PC-9 (cell line): Measurements from ENCODE around the gene PWWP2B. TPM values are rescaled to one million over a fixed set of nuclear protein-coding genes. Genes with fewer than 3 reads are reported as not detected.

Source experiments
- BruUV-seq: library from RNA; stranded (reverse); fragments of 400-500 nt; replicated peaks from 2 replicates; lab custom pipeline; 2021; lab: Mats Ljungman, UMichigan
- CTCF ChIA-PET: fragments of 300-600 bp; sonication (Branson Sonifier 250); formaldehyde crosslinking; loops from one replicate; lab custom pipeline; 2022; ENCODE audit warnings: antibody characterized with exemption; lab: Charles Lee
- POLR2A ChIA-PET: fragments of 300-600 bp; sonication (Branson Sonifier 250); formaldehyde crosslinking; loops from one replicate; lab custom pipeline; 2022; ENCODE audit warnings: antibody characterized with exemption; ENCODE audit not compliant: unreplicated experiment; lab: Charles Lee
- DNase-seq, 2 experiments: peaks; one replicate each; pipeline versions ENCODE4 v3.0.0 to v3.0.0-alpha.2; 2015 to 2022; ENCODE audit warnings: mixed read lengths in 1 of 2
- H2AFZ ChIP-seq: fragments of 200-600 bp; sonication (generic); 2 replicates; pipeline ENCODE4 v1.8.1; 2017; ENCODE audit warnings: antibody characterized with exemption
- H3F3A ChIP-seq: fragments of 200-600 bp; sonication (generic); 2 replicates; pipeline ENCODE4 v1.8.1; 2017; ENCODE audit warnings: antibody characterized with exemption, mild to moderate bottlenecking, low read depth; ENCODE audit not compliant: insufficient read depth
- H3K27ac ChIP-seq: fragments of 200-600 bp; sonication (generic); 2 replicates; pipeline ENCODE4 v1.6.1; 2016; ENCODE audit warnings: mixed run types
- H3K27me3 ChIP-seq: fragments of 200-600 bp; sonication (generic); 2 replicates; pipeline ENCODE4 v1.6.1; 2016; ENCODE audit warnings: low read depth, mixed run types; ENCODE audit not compliant: insufficient read depth
- H3K36me3 ChIP-seq: fragments of 200-600 bp; sonication (generic); 2 replicates; pipeline ENCODE4 v1.6.1; 2016; ENCODE audit warnings: low read depth, mixed run types
- H3K4me1 ChIP-seq: fragments of 200-600 bp; sonication (generic); replicated peaks from 2 replicates; pipeline ENCODE4 v1.6.1; 2016; ENCODE audit warnings: mixed run types; ENCODE audit not compliant: insufficient read depth
- H3K4me2 ChIP-seq: fragments of 200-600 bp; sonication (generic); 2 replicates; pipeline ENCODE4 v1.6.1; 2017; ENCODE audit warnings: mixed run types
- H3K4me3 ChIP-seq: fragments of 200-600 bp; sonication (generic); 2 replicates; pipeline ENCODE4 v1.6.1; 2016; ENCODE audit warnings: mixed run types
- H3K79me2 ChIP-seq: fragments of 200-600 bp; sonication (generic); 2 replicates; pipeline ENCODE4 v1.6.1; 2017; ENCODE audit warnings: low read depth, mixed run types
- H3K9me2 ChIP-seq: fragments of 200-600 bp; sonication (generic); 2 replicates; pipeline ENCODE4 v1.8.1; 2017; ENCODE audit warnings: mild to moderate bottlenecking; ENCODE audit not compliant: insufficient read depth
- H3K9me3 ChIP-seq: fragments of 200-600 bp; sonication (generic); 2 replicates; pipeline ENCODE4 v1.8.1; 2016; ENCODE audit warnings: low read depth; ENCODE audit not compliant: insufficient read depth
- H4K20me1 ChIP-seq: fragments of 200-600 bp; sonication (generic); 2 replicates; pipeline ENCODE4 v1.8.1; 2017; ENCODE audit not compliant: insufficient read depth
- CTCF ChIP-seq: fragments of 200-600 bp; sonication (generic); conservative IDR thresholded peaks from 2 replicates; pipeline ENCODE4 v1.6.1; 2017; ENCODE audit warnings: mixed run types, antibody characterized with exemption, mild to moderate bottlenecking, moderate library complexity
- EZH2 ChIP-seq: fragments of 200-600 bp; sonication (generic); IDR thresholded peaks from 2 replicates; pipeline ENCODE4 v1.8.0; 2017; ENCODE audit warnings: antibody characterized with exemption, low read depth
- intact Hi-C: fragments of 100-400 bp; cut with micrococcal nuclease; formaldehyde crosslinking; loops from one replicate; pipeline ENCODE4 v1.10.0; 2022; ENCODE audit not compliant: unreplicated experiment
- total RNA-seq: library from RNA; stranded (reverse); gene quantifications from 2 replicates; pipeline ENCODE4 v1.2.3, GENCODE V29; 2021

PWWP2B gene
- total RNA-seq, 1 experiment from 2014 or later: 16.9 TPM

GRCh38 chr10:132394201-132394811 is 2.7 kb upstream of the PWWP2B start:
- POLR2A ChIA-PET: no interaction called here
- H3K36me3 ChIP-seq: no peaks in the 10 kb centered on the region
- H3K4me3 ChIP-seq: no peak overlapping the region
- H3K79me2 ChIP-seq: peaks cover 16% of the 10 kb centered on the region
- no peak overlapping the region for H3K27ac ChIP-seq
- intact Hi-C loops: no loop called here
- no peak overlapping the region for H3K4me2 ChIP-seq
- no peaks in the 10 kb centered on the region; the same call in 1 of the 2 replicates for H3F3A ChIP-seq
- no TSS peak for BruUV-seq
- DNase-seq: no peak
- H3K9me2 ChIP-seq: no peaks in the 10 kb centered on the region
- TF ChIP-seq EZH2 (no peak), CTCF (no peak)
- no peaks in the 10 kb centered on the region for H3K27me3 ChIP-seq
- peaks cover 32% of the 10 kb centered on the region for H3K4me1 ChIP-seq
- CTCF ChIA-PET: no interaction called here
- H3K9me3 ChIP-seq: no peaks in the 10 kb centered on the region
- H2AFZ ChIP-seq: no peak overlapping the region
- no peaks in the 10 kb centered on the region for H4K20me1 ChIP-seq

GRCh38 chr10:132394936-132395703 is 1.9 kb upstream of the PWWP2B start:
- no peaks in the 10 kb centered on the region for H3K36me3 ChIP-seq
- H3K4me1 ChIP-seq: peaks cover 37% of the 10 kb centered on the region
- no peak overlapping the region; the same call in 1 of the 2 replicates for H3K4me3 ChIP-seq
- intact Hi-C loops: no loop called here
- peak overlapping the region; percentile 68 for H3K4me2 ChIP-seq
- H3K9me2 ChIP-seq: no peaks in the 10 kb centered on the region
- POLR2A ChIA-PET: no interaction called here
- H3K79me2 ChIP-seq: peaks cover 24% of the 10 kb centered on the region
- H3K27me3 ChIP-seq: no peaks in the 10 kb centered on the region
- no TSS peak for BruUV-seq
- no peak for DNase-seq
- H4K20me1 ChIP-seq: no peaks in the 10 kb centered on the region
- no peaks in the 10 kb centered on the region; the same call in 1 of the 2 replicates for H3F3A ChIP-seq
- no peaks in the 10 kb centered on the region for H3K9me3 ChIP-seq
- no peak overlapping the region for H2AFZ ChIP-seq
- TF ChIP-seq CTCF (no peak), EZH2 (no peak)
- H3K27ac ChIP-seq: no peak overlapping the region
- CTCF ChIA-PET: no interaction called here

GRCh38 chr10:132395704-132396493 is 1.1 kb upstream of the PWWP2B start:
- ChIA-PET CTCF (no interaction called here), POLR2A (no interaction called here)
- Histone ChIP-seq H3K9me3 (no peaks in the 10 kb centered on the region), H3K36me3 (no peaks in the 10 kb centered on the region), H3K4me3 (peak overlapping the region; percentile 51; the same call in 1 of the 2 replicates), H3K27me3 (no peaks in the 10 kb centered on the region), H3K4me2 (peak overlapping the region; percentile 68), H3K27ac (no peak overlapping the region), H2AFZ (no peak overlapping the region), H3F3A (no peaks in the 10 kb centered on the region; the same call in 1 of the 2 replicates), H3K9me2 (no peaks in the 10 kb centered on the region), H3K4me1 (peaks cover 37% of the 10 kb centered on the region), H3K79me2 (peaks cover 32% of the 10 kb centered on the region), H4K20me1 (no peaks in the 10 kb centered on the region)
- BruUV-seq: TSS peak; percentile 42
- intact Hi-C loops: no loop called here
- no peak for TF ChIP-seq CTCF
- TF ChIP-seq EZH2: no peak
- DNase-seq: peak in 1 of 2 experiments; percentile 52
